ES-I3 (cell line): ENCODE results near the gene ZDHHC20.

Experiments used
- H3K36me3 ChIP-seq: 2 replicates; pipeline ENCODE4 v1.6.1; 2013; ENCODE audit warnings: mild to moderate bottlenecking, low read length, control low read depth, moderate library complexity; ENCODE audit not compliant: insufficient read depth
- H3K4me1 ChIP-seq: 2 replicates; pipeline ENCODE4 v1.6.1; 2013; ENCODE audit warnings: mild to moderate bottlenecking, control low read depth, low read length; ENCODE audit not compliant: insufficient read depth
- H3K9ac ChIP-seq: 2 replicates; pipeline ENCODE4 v1.6.1; 2013; ENCODE audit warnings: low read depth, mild to moderate bottlenecking, low read length, moderate library complexity
- H3K9me3 ChIP-seq: 2 replicates; pipeline ENCODE4 v1.6.1; 2013; ENCODE audit warnings: mild to moderate bottlenecking, low read length, moderate library complexity; ENCODE audit not compliant: control insufficient read depth, insufficient read depth

Gene ZDHHC20

DNA sequence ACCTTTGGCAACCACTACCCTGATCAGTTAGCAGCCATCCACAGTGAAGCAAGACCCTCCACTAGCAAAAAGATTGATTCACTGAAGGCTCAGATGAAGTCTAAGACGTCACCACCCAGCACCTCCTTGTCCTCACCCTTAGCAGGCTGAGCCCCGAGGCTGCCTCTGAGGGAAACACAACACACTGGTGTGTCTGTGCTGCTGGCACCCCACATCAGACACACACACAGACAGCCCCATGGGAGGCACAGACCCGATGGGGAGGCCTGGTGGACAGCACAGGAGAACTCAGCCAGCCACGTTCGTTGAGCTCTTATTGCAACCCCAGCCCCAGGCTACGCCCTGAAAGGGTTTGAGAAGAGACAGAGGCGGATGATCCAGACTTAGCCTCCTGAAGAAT, 94.7 kb downstream of the ZDHHC20 start:
- Histone ChIP-seq H3K4me1 (no peaks in the 10 kb centered on the region; the same call in 1 of the 2 replicates), H3K36me3 (no peaks in the 10 kb centered on the region), H3K9ac (no peak overlapping the region), H3K9me3 (no peaks in the 10 kb centered on the region)

DNA sequence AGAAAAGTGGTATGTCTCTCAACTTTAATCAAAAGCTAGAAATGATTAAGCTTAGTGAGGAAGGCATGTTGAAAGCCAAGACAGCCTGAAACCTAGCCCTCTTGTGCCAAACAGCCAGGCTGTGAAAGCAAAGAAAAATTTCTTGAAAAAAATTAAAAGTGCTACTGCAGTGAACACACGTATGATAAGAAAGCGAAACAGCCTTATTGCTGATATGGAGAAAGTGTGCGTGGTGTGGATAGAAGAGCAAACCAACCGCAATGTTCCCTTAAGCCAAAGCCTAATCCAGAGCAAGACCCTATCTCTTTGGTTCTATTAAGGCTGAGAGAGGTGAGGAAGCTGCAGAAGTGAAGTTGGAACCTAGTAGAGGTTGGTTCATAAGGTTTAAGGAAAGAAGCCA, 96.4 kb downstream of the ZDHHC20 start:
- Histone ChIP-seq H3K36me3 (no peaks in the 10 kb centered on the region), H3K9ac (no peak overlapping the region), H3K4me1 (no peaks in the 10 kb centered on the region; the same call in 1 of the 2 replicates), H3K9me3 (no peaks in the 10 kb centered on the region)

DNA sequence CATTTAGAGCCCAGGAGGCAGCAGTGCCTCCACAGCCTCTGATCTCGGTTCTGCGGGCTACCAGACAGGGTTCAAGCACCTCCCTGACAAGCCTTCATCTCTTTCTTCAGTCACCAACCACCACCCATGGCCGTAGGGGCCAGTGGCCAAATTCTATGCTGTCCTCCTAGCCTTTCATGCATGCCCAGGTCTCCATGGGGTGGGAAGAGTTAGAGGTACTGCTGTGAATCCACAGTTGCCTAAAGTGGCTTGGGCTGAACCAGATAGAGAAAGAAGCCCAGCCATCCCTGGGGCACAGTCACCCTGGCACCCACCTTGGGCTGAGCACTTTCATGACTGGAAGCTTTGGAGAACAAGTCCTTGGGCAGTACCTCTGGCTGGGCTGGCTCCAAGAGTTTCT, 97.4 kb downstream of the ZDHHC20 start:
- no peak overlapping the region for H3K9ac ChIP-seq
- H3K4me1 ChIP-seq = no peaks in the 10 kb centered on the region; the same call in 1 of the 2 replicates
- H3K9me3 ChIP-seq = no peaks in the 10 kb centered on the region
- no peaks in the 10 kb centered on the region for H3K36me3 ChIP-seq

DNA sequence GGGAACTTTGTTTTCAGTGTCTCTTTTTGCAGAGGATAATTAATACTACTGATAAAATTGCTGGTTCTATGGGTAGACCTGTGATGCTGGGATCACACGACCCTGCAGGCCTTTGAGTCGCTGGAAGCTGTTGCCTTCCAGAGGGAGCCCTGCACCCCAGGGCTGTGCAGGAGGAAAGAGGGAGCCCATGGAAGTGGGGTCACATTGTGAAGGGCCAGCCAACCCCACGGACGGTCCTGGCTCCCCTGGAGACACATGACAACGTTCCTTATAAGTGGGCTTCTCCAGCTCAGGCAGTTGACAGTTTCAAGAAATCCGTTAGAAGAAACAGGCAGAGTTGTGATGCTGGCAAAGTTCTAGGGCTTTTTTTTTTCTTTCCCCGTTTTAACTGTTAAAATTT, 98.0 kb downstream of the ZDHHC20 start:
- no peaks in the 10 kb centered on the region for H3K9me3 ChIP-seq
- no peaks in the 10 kb centered on the region; the same call in 1 of the 2 replicates for H3K4me1 ChIP-seq
- no peaks in the 10 kb centered on the region for H3K36me3 ChIP-seq
- no peak overlapping the region for H3K9ac ChIP-seq

DNA sequence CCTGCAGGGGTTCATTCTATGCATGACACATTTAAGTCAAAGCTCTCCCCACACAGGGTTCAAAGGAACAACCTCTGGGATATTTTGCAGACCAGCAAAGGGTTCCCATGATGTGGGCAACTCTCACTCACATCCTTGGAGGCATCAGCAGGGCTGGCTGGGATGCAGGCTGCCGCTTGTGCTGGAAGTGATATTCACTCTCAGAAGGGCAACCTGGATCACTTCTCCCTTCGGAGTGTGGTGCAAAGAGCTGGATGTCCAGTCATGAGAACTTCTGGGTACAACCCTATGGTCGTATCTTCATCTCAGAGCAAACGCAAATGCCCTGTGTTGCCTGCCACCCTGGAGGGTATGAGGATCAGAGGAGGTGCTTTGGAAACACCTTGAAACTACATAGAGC, 98.6 kb downstream of the ZDHHC20 start:
- Histone ChIP-seq H3K36me3 (no peaks in the 10 kb centered on the region), H3K9ac (no peak overlapping the region), H3K9me3 (no peaks in the 10 kb centered on the region), H3K4me1 (no peaks in the 10 kb centered on the region)

DNA sequence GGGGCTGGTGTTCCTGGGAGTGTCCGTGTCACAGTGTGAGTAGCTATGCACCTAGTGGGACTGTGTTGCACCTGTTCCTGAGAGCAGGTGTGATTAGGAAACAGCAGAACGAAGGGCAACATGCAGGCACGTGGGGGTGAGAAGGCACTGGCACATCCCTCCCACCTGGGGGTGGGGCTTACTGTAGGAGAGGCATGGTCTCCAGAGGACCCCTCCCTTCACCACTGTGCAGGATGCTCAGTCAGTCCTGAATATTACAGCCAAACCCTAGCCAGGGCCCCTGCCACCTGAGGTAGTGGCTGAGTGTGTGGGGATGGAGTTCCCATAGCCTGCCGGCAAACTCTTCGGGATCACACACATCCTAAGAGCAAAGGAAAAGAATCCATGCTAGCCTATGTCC, 99.2 kb downstream of the ZDHHC20 start:
- H3K36me3 ChIP-seq = no peaks in the 10 kb centered on the region
- H3K9me3 ChIP-seq = no peaks in the 10 kb centered on the region
- H3K9ac ChIP-seq = no peak overlapping the region
- no peaks in the 10 kb centered on the region for H3K4me1 ChIP-seq

DNA sequence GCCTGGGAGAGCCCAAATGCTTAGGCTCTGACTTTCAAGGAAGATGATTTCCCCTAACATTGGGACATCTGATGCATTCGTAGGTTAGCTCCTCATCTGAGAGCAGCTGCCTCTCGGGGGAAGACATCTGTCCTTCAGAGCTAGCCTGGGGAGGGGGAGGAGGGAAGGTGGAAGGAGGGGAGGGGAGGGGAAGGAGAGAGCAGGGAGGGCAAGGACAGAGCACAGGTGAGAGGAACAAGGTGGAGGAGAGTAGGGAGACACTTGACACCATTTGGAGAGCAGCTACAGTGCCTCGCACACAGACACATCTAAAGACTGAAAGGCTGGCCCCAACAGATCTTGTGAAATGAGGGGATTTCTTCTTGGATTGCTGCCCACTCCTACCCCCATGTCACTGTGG, 103.8 kb downstream of the ZDHHC20 start:
- H3K4me1 ChIP-seq = no peaks in the 10 kb centered on the region
- H3K9me3 ChIP-seq = no peaks in the 10 kb centered on the region
- no peak overlapping the region for H3K9ac ChIP-seq
- H3K36me3 ChIP-seq = no peaks in the 10 kb centered on the region

DNA sequence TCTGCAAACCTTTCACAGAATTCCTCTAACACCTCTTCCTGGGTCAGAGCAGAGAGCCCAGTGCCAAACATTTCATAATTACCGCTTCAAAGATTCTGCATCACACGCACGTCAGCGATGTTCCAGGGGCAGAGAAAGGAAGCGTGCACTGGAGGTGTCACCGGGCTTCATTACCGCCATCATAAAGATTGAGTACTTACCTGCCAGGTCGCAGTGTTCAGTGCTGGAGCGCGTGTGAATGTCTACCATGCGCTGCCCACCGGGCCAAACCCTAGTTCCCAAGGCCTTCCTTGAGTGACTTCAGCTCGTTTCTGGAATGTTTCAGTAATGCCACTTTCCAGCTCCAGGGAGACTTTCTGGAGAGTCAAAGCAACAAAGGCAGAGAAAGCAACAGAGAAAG, 104.4 kb downstream of the ZDHHC20 start:
- H3K9me3 ChIP-seq = no peaks in the 10 kb centered on the region
- no peak overlapping the region for H3K9ac ChIP-seq
- no peaks in the 10 kb centered on the region for H3K36me3 ChIP-seq
- no peaks in the 10 kb centered on the region for H3K4me1 ChIP-seq

DNA sequence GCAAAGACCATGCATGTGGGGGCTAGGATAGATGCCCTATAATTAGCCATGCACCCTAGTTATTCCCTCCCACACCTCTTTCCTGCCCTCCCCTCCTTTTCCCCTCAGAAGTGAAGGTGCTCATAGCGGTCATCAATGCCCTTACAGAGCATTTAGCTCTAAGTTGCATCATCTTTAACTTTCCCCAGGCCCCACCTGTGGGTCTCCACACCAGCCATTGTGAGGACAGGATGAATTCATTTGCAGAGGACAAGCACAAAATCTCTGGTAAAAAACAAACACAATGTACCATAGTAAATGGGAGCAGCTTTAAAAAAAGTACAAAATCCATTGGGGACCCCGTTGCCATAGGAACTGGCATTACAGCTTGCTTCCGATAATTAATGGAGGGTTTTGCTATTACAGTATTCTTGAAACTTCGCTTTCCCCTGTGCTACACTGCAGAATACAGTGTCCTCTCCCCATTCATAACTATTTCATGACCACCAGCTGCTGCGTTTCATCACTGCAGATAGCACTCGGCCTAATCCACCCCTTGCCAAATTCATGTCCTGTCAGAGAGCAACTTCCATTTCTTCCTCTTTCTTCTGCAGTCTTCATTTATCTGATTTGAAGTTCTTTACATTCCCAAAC, 110.5 kb downstream of the ZDHHC20 start:
- Histone ChIP-seq H3K9me3 (no peaks in the 10 kb centered on the region), H3K4me1 (no peaks in the 10 kb centered on the region), H3K36me3 (no peaks in the 10 kb centered on the region), H3K9ac (no peak overlapping the region)

DNA sequence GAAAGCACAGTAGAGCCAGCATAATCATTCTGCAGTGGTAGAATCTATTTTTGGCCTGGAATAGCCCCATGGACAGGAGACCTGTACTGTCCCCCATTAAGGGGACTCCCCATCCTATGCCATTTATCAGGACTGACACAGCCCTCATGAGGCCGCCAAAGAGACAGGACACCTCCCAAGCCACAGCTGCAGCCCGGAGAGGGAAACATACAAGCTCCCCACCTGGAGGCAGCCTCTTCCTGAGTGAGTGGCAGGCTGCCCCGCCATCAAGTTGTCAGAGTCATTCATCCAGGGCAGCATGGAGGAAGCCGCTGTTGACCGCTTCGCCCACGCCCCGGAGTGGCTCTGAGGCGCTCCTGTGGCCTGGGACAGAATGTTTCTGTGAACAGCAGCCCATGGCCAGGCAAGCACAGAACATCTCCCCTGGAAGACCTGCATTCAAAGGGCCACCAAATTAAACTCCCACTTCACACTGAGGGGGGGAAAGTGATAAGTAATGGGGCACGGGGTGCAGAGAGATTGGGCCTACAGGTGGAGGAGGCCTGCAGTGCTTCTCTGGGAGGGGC, 111.3 kb downstream of the ZDHHC20 start:
- Histone ChIP-seq H3K4me1 (no peaks in the 10 kb centered on the region), H3K9me3 (no peaks in the 10 kb centered on the region), H3K36me3 (no peaks in the 10 kb centered on the region), H3K9ac (no peak overlapping the region)

DNA sequence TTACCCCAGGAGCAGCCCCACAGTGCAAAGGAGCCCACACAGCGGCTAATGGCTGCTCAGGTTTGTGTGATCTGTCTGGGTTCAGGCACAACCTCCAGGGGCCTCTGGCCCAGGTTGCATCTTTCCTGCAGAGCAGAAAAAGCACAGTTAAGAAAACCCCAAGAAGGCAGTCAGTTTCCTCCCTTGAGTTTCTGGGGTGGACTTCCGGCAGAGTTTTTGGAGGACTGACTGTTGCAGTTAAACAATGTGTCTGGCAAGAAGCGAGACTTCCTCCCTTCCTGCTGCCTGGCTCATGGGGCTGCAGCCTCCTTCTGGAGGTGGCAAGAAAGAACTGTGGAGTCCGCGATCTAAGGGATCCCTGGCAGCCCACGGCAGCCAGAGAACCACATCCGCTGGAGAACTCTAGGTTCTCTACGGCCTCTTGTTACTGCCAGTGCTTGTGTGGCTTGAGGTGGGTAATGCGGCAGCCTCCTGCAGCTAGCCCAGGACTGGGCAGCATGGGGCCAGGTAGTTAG, 114.4 kb downstream of the ZDHHC20 start:
- Histone ChIP-seq H3K9ac (no peak overlapping the region), H3K9me3 (no peaks in the 10 kb centered on the region), H3K36me3 (no peaks in the 10 kb centered on the region), H3K4me1 (no peaks in the 10 kb centered on the region)

DNA sequence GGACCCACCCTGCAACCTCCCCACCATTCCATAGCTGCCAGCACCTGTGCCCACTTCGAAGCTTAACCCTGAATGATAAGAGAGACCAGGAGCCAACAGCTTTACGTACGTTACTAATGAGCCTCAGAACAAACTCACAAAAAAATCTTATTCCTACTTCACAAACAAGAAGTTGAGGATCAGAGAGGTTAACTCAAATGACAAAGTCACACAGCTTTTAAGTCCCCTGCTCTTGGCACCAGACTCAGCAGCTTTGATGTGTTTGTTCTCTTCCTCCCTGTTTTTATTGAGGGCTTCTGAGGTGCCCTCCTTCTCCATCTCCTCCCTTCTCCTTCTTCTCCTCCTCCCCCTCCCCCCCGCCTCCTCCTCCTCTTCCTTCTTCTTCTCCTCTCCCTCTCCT, 115.4 kb downstream of the ZDHHC20 start:
- Histone ChIP-seq H3K4me1 (peaks cover 4% of the 10 kb centered on the region; the same call in 1 of the 2 replicates), H3K9ac (no peak overlapping the region), H3K9me3 (no peaks in the 10 kb centered on the region), H3K36me3 (no peaks in the 10 kb centered on the region)

DNA sequence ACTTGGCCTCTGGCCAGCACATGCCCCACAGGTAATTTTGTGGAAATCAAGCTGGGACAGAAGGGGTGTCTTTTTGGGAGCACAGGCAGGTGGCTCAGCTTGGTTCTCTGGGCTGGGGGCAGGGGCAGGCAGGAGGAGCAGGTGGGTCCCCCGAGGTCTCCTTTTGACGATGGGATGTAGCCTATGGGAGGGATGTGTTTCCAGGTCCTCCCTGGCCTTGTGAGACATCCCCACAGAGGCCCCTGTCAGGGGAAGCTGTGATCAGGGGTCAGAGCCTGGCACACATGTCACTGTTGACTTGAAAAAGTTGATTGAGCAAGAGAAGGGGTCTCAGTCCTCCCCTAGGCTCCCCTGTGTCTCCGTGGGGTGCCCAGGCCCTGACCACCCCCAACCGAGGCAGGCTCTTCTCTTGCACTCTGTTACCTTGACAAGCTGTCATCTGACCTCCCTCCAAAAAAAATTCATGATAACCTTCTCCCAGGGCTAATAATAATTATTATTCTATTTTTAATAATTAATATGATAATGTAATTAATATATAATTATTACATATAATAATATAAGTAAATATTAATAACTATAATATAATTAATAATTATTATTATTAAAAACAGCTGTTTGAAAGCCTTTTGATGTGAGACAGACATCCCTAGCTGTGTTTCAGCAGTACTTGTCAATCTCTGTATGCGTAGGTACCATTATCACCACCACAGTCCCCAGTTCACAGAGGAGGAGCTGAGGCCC, 116.2 kb downstream of the ZDHHC20 start:
- no peaks in the 10 kb centered on the region for H3K9me3 ChIP-seq
- H3K4me1 ChIP-seq = peaks cover 10% of the 10 kb centered on the region; the same call in 1 of the 2 replicates
- H3K9ac ChIP-seq = no peak overlapping the region
- no peaks in the 10 kb centered on the region for H3K36me3 ChIP-seq

DNA sequence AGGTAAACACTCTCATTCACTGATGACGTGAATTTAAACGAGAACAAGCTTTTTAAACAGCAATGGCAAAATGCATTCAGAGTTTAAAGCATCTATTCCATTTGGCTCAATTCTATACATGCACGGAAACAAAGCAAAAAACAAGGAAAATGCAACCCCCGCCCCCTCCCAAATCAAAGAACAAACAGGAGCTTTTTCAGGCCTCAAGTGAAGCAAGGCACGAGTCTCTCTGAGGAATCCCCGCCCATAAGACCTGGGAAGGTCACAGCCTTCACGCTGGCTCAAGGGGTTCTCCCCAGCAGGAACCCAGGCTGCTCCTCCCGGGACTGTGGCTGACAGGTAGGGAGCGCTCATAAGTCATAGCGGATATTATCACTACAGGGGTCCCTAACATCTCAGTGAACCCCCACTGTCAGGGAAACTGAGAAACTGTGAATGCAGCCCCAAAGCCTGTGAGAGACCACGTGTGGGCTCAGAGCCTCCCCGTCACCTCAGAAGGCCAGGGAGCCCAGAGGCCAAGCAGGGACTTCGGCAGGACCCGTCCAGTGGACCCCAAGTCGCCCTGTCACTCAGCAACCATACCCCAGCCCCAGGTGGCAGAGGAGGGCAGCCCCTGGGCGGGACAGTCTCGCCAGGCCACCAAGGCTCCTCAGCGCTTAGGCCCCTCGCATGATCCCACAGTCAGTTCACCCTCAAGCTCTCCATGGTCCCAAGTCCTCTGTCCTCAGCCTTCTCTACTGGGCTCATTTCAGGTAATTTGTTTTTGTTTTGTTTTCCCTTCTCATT, 117.3 kb downstream of the ZDHHC20 start:
- no peaks in the 10 kb centered on the region for H3K36me3 ChIP-seq
- no peak overlapping the region for H3K9ac ChIP-seq
- H3K4me1 ChIP-seq = peaks cover 10% of the 10 kb centered on the region; the same call in 1 of the 2 replicates
- H3K9me3 ChIP-seq = no peaks in the 10 kb centered on the region
